Measurements from ENCODE around the gene SELENOS.

The SELENOS gene

GRCh38 chr15:101251830-101252820, 25.2 kb downstream of the SELENOS start, which contains the start of gene CHSY1:
CHSY1 (minus strand) TSS chr15:101252048; CDS start chr15:101251456, 592 bp downstream.
- peak; percentile 86 for DNase-seq (ENCODE audit: low read depth, low spot score)

GRCh38 chr15:101250873-101251829, 26.1 kb downstream of the SELENOS start:
- peak; percentile 54 for DNase-seq (ENCODE audit: low read depth, low spot score)

- DNase-seq (ENCODE audit: low read depth, low spot score): no peak
These were observed 26.9 kb downstream of the SELENOS start for GRCh38 chr15:101250341-101250831.

- peak; percentile 57 for DNase-seq (ENCODE audit: low read depth, low spot score)
These were observed 29.0 kb downstream of the SELENOS start for GRCh38 chr15:101248274-101248673.

- no peak for DNase-seq (ENCODE audit: low read depth, low spot score)
These were observed 30.2 kb downstream of the SELENOS start for GRCh38 chr15:101246824-101247745.

GRCh38 chr15:101246391-101246790, 30.9 kb downstream of the SELENOS start:
- no peak for DNase-seq (ENCODE audit: low read depth, low spot score)

- DNase-seq (ENCODE audit: low read depth, low spot score): no peak
These were observed 32.2 kb downstream of the SELENOS start for GRCh38 chr15:101244889-101245668.

GRCh38 chr15:101244036-101244781, 33.1 kb downstream of the SELENOS start:
- DNase-seq (ENCODE audit: low read depth, low spot score): no peak

- DNase-seq (ENCODE audit: low read depth, low spot score): no peak
These were observed 33.9 kb downstream of the SELENOS start for GRCh38 chr15:101243420-101243819.

- DNase-seq (ENCODE audit: low read depth, low spot score): no peak
These were observed 34.3 kb downstream of the SELENOS start for GRCh38 chr15:101242999-101243336.

- DNase-seq (ENCODE audit: low read depth, low spot score): no peak
These were observed 34.9 kb downstream of the SELENOS start for GRCh38 chr15:101242160-101242998.

- no peak for DNase-seq (ENCODE audit: low read depth, low spot score)
These were observed 36.9 kb downstream of the SELENOS start for GRCh38 chr15:101240358-101240757.

GRCh38 chr15:101239724-101240136, 37.6 kb downstream of the SELENOS start:
- DNase-seq (ENCODE audit: low read depth, low spot score): no peak

GRCh38 chr15:101237251-101237650, 40.0 kb downstream of the SELENOS start:
- DNase-seq (ENCODE audit: low read depth, low spot score): no peak

- DNase-seq (ENCODE audit: low read depth, low spot score): no peak
These were observed 43.5 kb downstream of the SELENOS start for GRCh38 chr15:101233651-101234280.

GRCh38 chr15:101232677-101233076, 44.6 kb downstream of the SELENOS start:
- DNase-seq (ENCODE audit: low read depth, low spot score): peak; percentile 45

GRCh38 chr15:101228313-101228712, 49.0 kb downstream of the SELENOS start:
- no peak for DNase-seq (ENCODE audit: low read depth, low spot score)

GRCh38 chr15:101225658-101226057, 51.6 kb downstream of the SELENOS start:
- DNase-seq (ENCODE audit: low read depth, low spot score): no peak

Data from ELF-1 (cell line).